ENCODE results near the gene ZKSCAN5. TPM values are rescaled to one million over a fixed set of nuclear protein-coding genes. Genes with fewer than 3 reads are reported as not detected.

ZKSCAN5 gene
- total RNA-seq, 1 experiment from 2014 or later: 10.2 TPM

- POLR2A ChIA-PET: no interaction called here
- H4K20me1 ChIP-seq (ENCODE audit: insufficient read depth): no peaks in the 10 kb centered on the region
- DNase-seq (ENCODE audit: low read depth, low spot score) (no peak), ATAC-seq (no peak)
- H3K4me2 ChIP-seq (ENCODE audit: low read length): no peak overlapping the region
- no peak overlapping the region for H2AFZ ChIP-seq (ENCODE audit: low read depth, low read length, poor library complexity, severe bottlenecking)
- no TSS peak for BruUV-seq (replicated peaks)
- intact Hi-C loops (cut with micrococcal nuclease): no loop called here
- H3K36me3 ChIP-seq (ENCODE audit: control insufficient read depth in 1 of 2, insufficient read depth in 2 of 2, low read length in 2 of 2): peaks cover 0 to 5% of the 10 kb centered on the region in 2 experiments; a peak in 3 of 4 replicates
- no peaks in the 10 kb centered on the region for H3K27me3 ChIP-seq (ENCODE audit: insufficient read depth, low read length)
- peaks cover 71% of the 10 kb centered on the region for H3K79me2 ChIP-seq (ENCODE audit: insufficient read depth, low read length)
- no peak overlapping the region for H3K27ac ChIP-seq (ENCODE audit: low read depth, low read length)
- no peaks in the 10 kb centered on the region for H3K9me2 ChIP-seq (ENCODE audit: insufficient read depth)
- H3K9ac ChIP-seq (ENCODE audit: low read length): no peak overlapping the region
- no peak overlapping the region for H3K4me3 ChIP-seq (replicated peaks in 1 of 2; ENCODE audit: low read depth in 1 of 2, low read length in 2 of 2)
- no peaks in the 10 kb centered on the region for H3K9me3 ChIP-seq (ENCODE audit: control insufficient read depth in 1 of 2, insufficient read depth in 1 of 2, low read depth in 1 of 2, low read length in 2 of 2)
- RAD21 ChIA-PET (ENCODE audit: low non-redundant PET in 1 of 2, low total read pairs in 2 of 2, uncharacterized antibody in 2 of 2, unreplicated experiment in 2 of 2): interaction anchor here in 1 of 2 experiments (0.6 kb wide), 1 partner anchor 14 kb away, joined by 5 read pairs; no protein-coding TSS in a partner anchor
- H3K4me1 ChIP-seq (ENCODE audit: control insufficient read depth in 1 of 2, insufficient read depth in 2 of 2, low read length in 2 of 2): peaks cover 0 to 11% of the 10 kb centered on the region in 2 experiments; a peak in 2 of 4 replicates
- no peak for TF ChIP-seq ATF3 (IDR thresholded peaks at IDR 0.05)
- TF ChIP-seq EZH2phosphoT487 (IDR thresholded peaks at IDR 0.05; ENCODE audit: borderline replicate concordance): no peak
- TF ChIP-seq ELF1 (IDR thresholded peaks at IDR 0.05; ENCODE audit: borderline replicate concordance, low read depth): no peak
- no peak for TF ChIP-seq YY1 (IDR thresholded peaks at IDR 0.05; ENCODE audit: extremely low read depth, insufficient replicate concordance, low read depth, low read length)
- no peak for TF ChIP-seq CEBPB (IDR thresholded peaks at IDR 0.05; ENCODE audit: low read depth)
- TF ChIP-seq FOSL1 (IDR thresholded peaks at IDR 0.05; ENCODE audit: low read depth): no peak
- TF ChIP-seq RAD21 (IDR thresholded peaks at IDR 0.05; ENCODE audit: low read depth): no peak
- TF ChIP-seq JUND (IDR thresholded peaks at IDR 0.05): no peak
- TF ChIP-seq TCF7L2 (IDR thresholded peaks at IDR 0.05; ENCODE audit: borderline replicate concordance, extremely low read depth, insufficient read depth, insufficient read length): no peak
- no peak for TF ChIP-seq POLR2A (IDR thresholded peaks at IDR 0.05; ENCODE audit: borderline replicate concordance, extremely low read depth, insufficient read depth, insufficient read length)
- CTCF ChIA-PET: no interaction called here
Measured at GRCh38 chr7:99476107-99476506, 28.4 kb upstream of the ZKSCAN5 start.

Data from HCT116 (cell line).